Activated CD4-positive, alpha-beta T cell treated with anti-CD3 and anti-CD28 coated beads for 4 hours (primary cell): Measurements from ENCODE around the gene MYBL2.

Experiments
- DNase-seq, 2 donors: peaks; one replicate each; pipeline ENCODE4 v3.0.0-alpha.2; 2020

MYBL2 gene

DNA sequence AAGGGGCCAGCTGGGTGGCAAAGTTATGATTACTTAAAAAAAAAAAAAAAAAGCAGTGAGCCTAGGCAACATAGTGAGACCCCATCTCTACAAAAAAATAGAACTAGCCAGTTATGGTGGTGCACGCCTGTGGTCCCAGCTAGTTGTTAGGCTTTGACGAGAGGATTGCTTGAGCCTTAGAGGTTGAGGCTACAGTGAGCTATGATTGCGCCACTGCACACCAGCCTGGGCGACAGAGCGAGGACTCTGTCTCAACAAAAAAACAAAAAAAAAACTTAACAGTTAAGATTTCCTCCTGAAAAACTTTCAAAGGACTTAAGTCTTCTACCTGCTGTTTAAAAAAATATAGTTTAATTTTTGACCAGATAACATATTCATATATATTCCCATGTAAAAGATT, 57.5 kb downstream of the MYBL2 start:
- DNase-seq, result no peak

DNA sequence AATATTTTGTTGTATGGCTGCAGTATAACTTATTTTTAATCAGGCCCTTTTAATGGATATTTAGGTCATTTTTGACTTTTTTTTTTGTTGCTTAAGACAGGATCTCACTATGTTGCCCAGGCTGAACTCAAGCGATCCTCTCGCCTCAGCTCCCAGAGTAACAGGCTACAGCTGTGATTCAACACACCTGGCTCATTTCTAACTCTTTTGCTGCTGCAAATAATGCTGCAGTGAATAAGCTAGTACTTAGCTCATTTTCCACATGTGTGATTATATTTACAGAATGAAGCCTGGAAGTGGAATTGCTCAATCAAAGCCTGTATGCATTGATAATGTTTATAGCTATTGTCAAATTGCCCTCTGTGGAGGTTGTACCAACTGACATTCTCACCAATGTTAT, 58.8 kb downstream of the MYBL2 start:
- no peak for DNase-seq

GRCh38 chr20:43726333-43726732, 59.4 kb downstream of the MYBL2 start:
- no peak for DNase-seq

GRCh38 chr20:43726811-43727338, 60.0 kb downstream of the MYBL2 start, which contains the start of gene GTSF1L:
TSS of gene GTSF1L (minus strand) at chr20:43727002. CDS start at chr20:43726694, 308 bp downstream.
- DNase-seq, result no peak

DNA sequence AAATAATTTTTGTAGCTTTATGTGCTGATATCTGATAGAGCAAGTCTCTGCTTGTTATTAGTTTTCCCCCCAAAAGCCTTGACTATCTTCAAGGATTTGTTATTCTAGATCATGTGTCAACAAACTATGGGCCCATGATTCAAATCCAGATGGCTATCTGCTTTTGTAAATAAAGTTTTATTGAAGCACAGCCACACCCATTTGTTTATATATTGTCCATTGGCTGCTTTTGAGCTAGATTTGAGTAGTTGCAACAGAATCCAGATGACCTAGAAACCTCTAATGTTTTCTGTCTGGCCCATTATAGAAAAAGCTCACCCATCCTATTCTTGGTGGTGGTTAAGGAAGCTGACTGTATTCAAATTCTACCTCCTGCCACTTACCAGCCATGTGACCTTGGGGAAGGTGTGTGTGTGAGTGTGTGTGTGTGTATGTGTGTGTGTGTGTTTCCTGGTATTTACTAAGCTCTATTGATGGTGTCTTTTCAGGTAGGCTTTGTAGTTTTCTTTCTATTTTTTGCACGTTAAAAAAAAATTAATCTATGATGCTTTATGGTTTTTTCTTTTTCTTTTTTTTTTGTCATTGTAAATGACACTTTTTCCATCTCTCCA, 61.2 kb downstream of the MYBL2 start:
- peak in 1 of 2 donors; percentile 24 for DNase-seq

DNA sequence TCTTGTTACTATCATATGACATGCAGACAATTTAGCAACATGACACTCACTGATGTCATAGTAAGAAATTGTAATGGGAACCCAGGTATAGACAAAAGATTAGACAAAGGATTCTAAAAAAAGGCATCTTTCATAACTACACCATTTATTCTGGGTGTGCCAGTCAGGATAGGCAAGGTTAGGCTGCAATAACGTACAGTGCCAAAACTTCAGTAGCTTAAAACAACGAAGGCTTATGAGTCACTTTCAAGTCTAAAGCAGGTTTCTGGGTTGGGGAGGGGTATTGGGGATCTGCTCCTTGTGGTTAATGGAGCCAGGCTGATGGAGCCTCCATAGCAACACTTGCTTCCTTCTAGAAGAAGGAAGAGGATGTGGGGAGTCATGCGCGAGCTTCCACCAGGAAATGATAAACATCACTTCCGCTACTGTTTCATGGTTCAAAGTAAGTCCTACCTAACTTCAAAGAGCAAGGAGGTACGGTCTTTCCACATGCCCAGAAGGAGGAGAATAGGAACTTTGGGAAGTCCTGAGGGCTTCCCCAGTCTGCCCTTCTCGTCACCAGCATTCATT, 61.9 kb downstream of the MYBL2 start:
- DNase-seq, result no peak

DNA sequence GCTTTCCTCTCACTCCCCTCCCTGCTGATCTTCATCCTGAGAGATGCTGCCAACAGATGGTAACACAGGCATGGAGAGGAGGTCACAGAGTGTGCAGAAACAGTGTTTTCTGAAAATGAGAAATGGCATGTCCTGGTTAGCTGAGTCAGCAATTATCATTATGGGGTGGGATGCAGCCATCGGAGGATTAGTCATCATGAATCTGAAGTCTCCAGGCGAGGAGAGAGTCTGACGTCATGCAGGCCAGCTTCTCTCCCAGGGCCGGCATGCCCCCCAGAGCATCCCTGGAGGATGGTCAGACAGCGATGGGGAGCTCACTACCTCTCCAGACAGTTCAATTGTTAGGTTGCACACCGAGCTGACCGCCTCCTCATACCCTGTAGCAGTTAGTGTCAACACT, 64.6 kb downstream of the MYBL2 start:
- DNase-seq, result no peak

DNA sequence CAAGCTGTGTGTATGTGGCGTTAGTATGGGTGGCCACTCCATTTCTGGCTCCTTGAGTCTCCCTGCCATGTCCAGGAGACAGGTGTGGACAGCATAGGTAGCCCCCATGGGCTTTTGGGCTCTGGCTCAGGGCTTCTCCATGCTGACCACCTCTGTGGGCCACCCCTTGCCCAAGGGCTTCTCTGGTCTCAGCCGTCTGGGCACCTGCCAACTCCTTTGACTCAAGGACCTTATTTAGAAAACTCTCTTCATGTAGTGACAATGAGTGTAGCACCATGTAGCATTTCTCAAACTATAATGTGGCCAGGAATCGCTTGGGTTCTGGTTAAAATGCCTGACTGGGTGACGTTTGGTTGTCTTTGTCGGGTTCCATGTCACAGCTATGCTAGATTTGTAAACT, 65.0 kb downstream of the MYBL2 start:
- no peak for DNase-seq

DNA sequence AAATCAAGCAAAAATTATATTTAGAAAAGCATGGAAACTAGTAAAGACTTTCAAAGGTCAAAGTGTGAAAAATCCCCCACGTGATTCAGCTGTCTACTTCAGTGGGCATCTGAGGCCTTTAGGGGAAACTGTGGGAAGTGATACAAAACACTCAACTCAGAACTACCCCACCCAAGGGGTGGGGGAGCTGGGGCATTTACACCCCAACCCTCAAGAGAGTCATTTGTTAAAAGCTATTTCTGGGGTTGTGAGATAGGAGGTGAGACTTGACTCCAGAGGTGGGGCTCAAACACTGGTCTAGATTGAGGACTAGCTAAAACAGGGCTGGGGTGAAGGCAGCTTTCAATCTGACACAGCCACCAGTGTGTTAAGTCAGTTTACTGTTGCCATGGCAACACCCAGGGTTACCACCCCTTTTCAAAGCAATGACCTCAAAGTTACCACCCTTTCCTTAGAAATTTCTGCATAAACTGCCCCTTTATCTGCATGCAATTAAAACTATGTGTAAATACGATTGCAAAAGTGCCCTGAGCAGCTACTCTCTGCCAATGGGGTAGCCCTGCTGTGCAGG, 69.8 kb downstream of the MYBL2 start:
- no peak for DNase-seq

DNA sequence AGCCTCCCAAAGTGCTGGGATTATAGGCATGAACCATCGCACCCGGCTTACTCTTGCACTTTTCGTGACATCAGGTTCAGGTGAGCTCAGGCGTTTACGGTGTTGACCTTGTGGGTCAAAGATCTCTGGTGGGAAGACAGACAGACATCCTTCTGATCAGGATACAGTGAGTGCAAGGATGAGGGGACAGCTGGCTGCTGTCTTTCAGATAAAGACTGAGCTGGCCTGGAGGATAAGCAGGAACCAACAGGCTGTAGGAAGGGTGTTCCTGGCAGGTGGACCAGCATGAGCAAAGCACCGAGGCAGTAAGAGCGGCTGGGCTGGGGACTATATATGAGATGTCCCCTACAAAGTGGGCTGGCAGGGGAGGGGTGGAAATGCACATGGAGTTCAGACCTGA, 71.0 kb downstream of the MYBL2 start:
- DNase-seq, result no peak

GRCh38 chr20:43739148-43739749, 72.3 kb downstream of the MYBL2 start:
- DNase-seq, result no peak

DNA sequence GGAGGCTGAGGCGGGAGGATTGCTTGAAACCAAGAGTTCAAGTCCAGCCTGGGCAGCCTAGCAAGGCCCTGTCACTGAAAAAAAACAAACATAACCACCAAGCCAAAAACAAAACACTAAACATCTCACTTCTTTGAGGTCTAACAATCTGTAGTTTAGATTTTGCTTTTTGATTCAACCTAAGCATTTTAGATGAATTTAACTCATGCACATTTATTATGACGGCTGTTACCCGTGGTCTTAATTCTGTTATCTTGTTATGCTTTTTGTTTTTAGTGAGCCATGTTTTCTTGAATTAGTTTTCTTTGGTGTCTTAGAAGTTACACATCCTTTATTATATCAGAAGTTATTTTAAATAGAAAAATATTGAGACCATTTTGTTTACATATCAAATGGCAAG, 73.7 kb downstream of the MYBL2 start:
- DNase-seq, result no peak

DNA sequence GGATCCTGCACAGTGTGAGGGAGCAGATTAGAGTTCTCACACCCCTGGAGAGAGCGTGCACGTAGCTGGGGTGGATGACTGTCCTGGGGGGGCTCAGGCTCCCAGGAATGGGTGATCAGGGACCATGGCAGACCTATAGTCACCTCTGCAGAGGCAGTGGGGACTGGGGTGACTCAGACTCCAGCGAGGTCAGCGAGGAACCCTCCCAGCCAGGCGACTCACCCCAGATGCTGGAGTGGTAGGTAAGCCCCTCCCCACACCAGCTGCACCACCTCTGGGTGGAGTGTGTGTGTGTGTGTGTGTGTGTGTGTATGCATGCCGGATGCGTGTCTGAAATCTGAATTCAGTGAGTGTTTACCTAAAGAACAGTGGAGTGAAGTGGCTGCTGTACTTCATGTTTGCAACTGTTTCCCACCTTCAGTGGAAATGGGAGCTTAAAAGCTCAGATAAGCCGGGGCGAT, 77.3 kb downstream of the MYBL2 start:
- no peak for DNase-seq

DNA sequence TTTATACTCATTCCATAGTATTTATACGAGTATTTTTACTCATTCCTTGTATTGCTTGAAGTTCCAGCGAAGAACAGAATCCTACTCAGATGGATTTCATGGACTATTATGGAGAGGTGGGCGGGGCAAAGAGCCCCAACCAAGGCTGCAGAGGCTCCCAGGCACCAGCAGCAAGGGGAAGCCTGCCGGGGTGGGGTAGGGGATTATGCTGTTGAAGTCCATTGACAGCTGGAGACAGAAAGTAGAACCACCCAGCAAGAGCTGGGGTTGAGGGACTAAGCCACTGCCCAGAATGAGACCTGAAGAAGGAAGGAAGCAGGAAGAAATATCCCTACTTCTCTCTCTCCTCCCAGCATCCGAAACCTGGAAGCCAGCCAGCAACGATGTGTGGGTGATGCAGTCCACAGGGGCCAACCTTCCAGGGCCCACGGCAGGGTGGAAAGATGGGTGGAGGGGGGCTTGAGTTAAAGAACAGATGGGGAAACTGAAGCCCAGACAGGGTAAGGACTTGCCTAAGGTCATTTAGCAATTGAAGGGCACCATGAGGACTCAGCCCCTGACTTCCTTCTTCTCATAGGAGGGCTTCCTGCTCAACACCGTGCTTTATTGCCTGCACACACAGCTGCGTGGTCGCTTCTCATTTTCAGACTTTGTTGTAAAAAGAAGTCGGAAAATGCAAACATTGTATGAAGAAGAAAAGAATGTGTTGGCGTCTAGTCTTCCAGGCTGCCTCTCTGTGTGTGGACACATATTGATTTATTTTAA, 78.2 kb downstream of the MYBL2 start:
- no peak for DNase-seq

GRCh38 chr20:43746344-43747137, 79.6 kb downstream of the MYBL2 start:
- no peak for DNase-seq

DNA sequence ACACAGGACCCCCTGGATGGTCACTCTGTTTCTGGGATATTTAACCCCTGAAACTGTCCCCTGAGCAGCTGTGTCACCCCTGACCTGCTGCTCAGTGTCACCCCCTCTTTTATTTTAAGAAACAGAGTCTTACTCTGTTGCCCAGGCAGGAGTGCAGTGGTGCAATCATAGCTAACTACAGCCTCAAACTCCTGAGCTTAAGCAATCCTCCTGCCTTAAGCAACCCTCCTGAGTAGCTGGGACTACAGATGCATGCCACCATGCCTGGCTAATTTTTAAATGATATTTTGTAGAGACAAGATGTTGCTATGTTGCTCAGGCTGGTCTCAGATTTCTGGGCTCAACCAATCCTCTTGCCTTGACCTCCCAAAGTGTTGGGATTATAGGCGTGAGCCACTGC, 81.4 kb downstream of the MYBL2 start:
- DNase-seq, result no peak

- peak; percentile 65 to 83 for DNase-seq
These were observed 82.9 kb downstream of the MYBL2 start for GRCh38 chr20:43749734-43750294.

DNA sequence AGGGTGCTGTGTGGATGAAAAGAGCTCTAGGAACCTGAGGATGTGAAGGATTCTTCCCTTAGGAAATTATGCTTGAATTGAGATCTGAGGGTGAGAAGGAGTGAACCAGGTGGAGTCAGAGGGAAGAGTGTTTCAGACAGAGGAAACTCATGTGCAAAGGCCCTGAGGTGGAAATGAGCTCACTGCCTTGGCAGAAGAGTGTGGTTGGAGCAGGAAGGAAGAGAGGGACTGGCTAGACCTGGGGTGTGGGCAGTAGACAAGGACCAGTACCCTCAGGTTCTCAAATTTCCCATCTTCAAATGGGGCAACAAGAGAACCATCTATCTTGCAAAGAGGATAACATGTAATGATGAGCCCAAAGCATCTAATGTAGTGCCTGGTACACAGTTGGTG, 83.9 kb downstream of the MYBL2 start:
- no peak for DNase-seq

DNA sequence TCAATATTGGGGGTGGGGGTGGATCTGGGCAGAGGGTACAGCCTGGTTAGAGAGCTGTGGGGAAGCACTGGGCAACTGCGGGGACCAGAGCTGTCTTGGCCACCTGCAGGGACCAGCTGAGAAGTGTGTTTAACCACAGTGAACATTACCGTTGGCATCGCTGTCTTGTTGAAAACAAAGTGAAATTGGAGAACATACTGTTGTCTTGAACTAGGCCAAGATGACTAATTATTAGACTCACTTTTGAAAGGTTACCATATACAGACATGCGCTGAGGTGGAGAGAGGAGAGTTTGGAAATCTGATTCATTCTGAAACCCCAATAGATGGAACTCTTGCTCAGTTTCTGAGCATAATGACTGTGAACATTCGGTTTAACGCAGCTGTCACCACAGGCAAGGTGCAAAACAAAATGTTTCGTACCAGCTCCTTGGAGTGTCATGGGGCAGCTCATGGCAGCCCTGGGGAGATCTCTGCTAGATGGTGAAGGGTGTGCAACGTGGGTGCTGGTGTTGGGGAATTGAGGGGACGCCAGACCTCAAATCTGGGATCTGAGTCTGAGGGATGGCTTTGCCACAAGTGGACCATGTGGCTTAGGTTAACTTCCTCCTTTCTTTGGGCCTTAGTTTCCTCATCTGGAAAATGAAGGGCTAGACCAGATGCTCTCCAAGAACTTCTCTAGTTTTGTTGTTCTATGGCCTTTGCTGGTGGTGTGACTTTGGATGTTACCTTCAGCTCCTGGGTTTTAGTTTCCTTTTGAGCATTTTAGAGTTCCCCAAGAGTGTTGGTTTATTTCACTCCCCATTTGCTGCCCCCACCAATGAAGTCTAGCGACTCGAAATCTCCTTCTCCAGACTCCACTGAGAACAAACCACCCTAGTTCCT, 84.5 kb downstream of the MYBL2 start:
- DNase-seq, result peak; percentile 22 to 25

GRCh38 chr20:43752051-43752360, 85.1 kb downstream of the MYBL2 start:
- DNase-seq, result no peak
